ENCODE measurements around the gene HIVEP1. TPM values are rescaled to one million over a fixed set of nuclear protein-coding genes. Genes with fewer than 3 reads are reported as not detected.
"Not testable (repeated sequence)": the region's sequence is repeated elsewhere in the genome, so short reads cannot be mapped to it uniquely, and the experiment has no call there.

Gene HIVEP1
- total RNA-seq, 1 donor from 2014 or later: 27.8 TPM

DNA sequence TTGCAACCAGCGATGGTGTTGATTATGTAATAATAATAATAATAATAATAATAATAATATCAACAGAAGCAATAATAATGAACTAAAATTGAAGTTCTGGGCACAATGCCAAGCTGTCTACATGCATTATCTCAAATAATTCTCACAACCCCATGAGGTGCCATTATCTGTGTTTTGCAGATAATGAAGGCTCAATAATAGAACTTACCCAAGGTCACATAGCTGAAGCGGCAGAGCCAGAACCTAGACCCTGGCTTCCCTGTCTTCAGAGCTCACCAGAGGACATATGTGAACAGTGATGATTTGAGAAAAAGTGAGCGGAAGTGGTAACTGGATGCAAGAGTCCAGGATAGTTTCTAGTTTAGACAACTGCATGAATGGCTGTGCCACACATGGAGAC is 91.0 kb downstream of the HIVEP1 start:
- DNase-seq (ENCODE audit: extremely low spot score, unreplicated experiment): no peak
- Mint-ChIP-seq H3K9me3 (ENCODE audit: unreplicated experiment) (no peaks in the 10 kb centered on the region), H3K4me3 (ENCODE audit: unreplicated experiment) (no peak overlapping the region), H3K27ac (ENCODE audit: unreplicated experiment) (no peak overlapping the region), H3K4me1 (ENCODE audit: unreplicated experiment) (peaks cover 20% of the 10 kb centered on the region), H3K27me3 (ENCODE audit: unreplicated experiment) (no peaks in the 10 kb centered on the region), H3K36me3 (ENCODE audit: unreplicated experiment) (peaks cover 2% of the 10 kb centered on the region)
- TF ChIP-seq, protein P1, sequence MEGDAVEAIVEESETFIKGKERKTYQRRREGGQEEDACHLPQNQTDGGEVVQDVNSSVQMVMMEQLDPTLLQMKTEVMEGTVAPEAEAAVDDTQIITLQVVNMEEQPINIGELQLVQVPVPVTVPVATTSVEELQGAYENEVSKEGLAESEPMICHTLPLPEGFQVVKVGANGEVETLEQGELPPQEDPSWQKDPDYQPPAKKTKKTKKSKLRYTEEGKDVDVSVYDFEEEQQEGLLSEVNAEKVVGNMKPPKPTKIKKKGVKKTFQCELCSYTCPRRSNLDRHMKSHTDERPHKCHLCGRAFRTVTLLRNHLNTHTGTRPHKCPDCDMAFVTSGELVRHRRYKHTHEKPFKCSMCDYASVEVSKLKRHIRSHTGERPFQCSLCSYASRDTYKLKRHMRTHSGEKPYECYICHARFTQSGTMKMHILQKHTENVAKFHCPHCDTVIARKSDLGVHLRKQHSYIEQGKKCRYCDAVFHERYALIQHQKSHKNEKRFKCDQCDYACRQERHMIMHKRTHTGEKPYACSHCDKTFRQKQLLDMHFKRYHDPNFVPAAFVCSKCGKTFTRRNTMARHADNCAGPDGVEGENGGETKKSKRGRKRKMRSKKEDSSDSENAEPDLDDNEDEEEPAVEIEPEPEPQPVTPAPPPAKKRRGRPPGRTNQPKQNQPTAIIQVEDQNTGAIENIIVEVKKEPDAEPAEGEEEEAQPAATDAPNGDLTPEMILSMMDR (IDR thresholded peaks at IDR 0.05): no peak

GRCh38 chr6:12105271-12105670 is 93.2 kb downstream of the HIVEP1 start:
- H3K4me3 Mint-ChIP-seq (ENCODE audit: unreplicated experiment): no peak overlapping the region
- no peaks in the 10 kb centered on the region for H3K27me3 Mint-ChIP-seq (ENCODE audit: unreplicated experiment)
- no peak overlapping the region for H3K27ac Mint-ChIP-seq (ENCODE audit: unreplicated experiment)
- H3K4me1 Mint-ChIP-seq (ENCODE audit: unreplicated experiment): peaks cover 13% of the 10 kb centered on the region
- H3K9me3 Mint-ChIP-seq (ENCODE audit: unreplicated experiment): no peaks in the 10 kb centered on the region
- peaks cover 9% of the 10 kb centered on the region for H3K36me3 Mint-ChIP-seq (ENCODE audit: unreplicated experiment)
- TF ChIP-seq, protein P1 (IDR thresholded peaks at IDR 0.05): no peak
- no peak for DNase-seq (ENCODE audit: extremely low spot score, unreplicated experiment)

- H3K4me3 Mint-ChIP-seq (ENCODE audit: unreplicated experiment); H3K27me3 Mint-ChIP-seq (ENCODE audit: unreplicated experiment); H3K27ac Mint-ChIP-seq (ENCODE audit: unreplicated experiment); H3K9me3 Mint-ChIP-seq (ENCODE audit: unreplicated experiment); DNase-seq (ENCODE audit: extremely low spot score, unreplicated experiment): not testable (repeated sequence)
- Mint-ChIP-seq H3K4me1 (ENCODE audit: unreplicated experiment) (peaks cover 15% of the 10 kb centered on the region), H3K36me3 (ENCODE audit: unreplicated experiment) (peaks cover 13% of the 10 kb centered on the region)
Measured at GRCh38 chr6:12108376-12108775, 96.3 kb downstream of the HIVEP1 start.

GRCh38 chr6:12110523-12111362 is 98.6 kb downstream of the HIVEP1 start:
- DNase-seq (ENCODE audit: extremely low spot score, unreplicated experiment): no peak
- peaks cover 2% of the 10 kb centered on the region for H3K9me3 Mint-ChIP-seq (ENCODE audit: unreplicated experiment)
- TF ChIP-seq, protein P1 (IDR thresholded peaks at IDR 0.05): no peak
- H3K4me3 Mint-ChIP-seq (ENCODE audit: unreplicated experiment): no peak overlapping the region
- H3K4me1 Mint-ChIP-seq (ENCODE audit: unreplicated experiment): peaks cover 24% of the 10 kb centered on the region
- H3K27ac Mint-ChIP-seq (ENCODE audit: unreplicated experiment): no peak overlapping the region
- H3K27me3 Mint-ChIP-seq (ENCODE audit: unreplicated experiment): no peaks in the 10 kb centered on the region
- peaks cover 11% of the 10 kb centered on the region for H3K36me3 Mint-ChIP-seq (ENCODE audit: unreplicated experiment)

GRCh38 chr6:12111363-12111670 is 99.2 kb downstream of the HIVEP1 start:
- H3K9me3 Mint-ChIP-seq (ENCODE audit: unreplicated experiment): peaks cover 7% of the 10 kb centered on the region
- peaks cover 24% of the 10 kb centered on the region for H3K4me1 Mint-ChIP-seq (ENCODE audit: unreplicated experiment)
- peaks cover 11% of the 10 kb centered on the region for H3K36me3 Mint-ChIP-seq (ENCODE audit: unreplicated experiment)
- no peak overlapping the region for H3K4me3 Mint-ChIP-seq (ENCODE audit: unreplicated experiment)
- TF ChIP-seq, protein P1 (IDR thresholded peaks at IDR 0.05): no peak
- H3K27ac Mint-ChIP-seq (ENCODE audit: unreplicated experiment): no peak overlapping the region
- H3K27me3 Mint-ChIP-seq (ENCODE audit: unreplicated experiment): no peaks in the 10 kb centered on the region
- DNase-seq (ENCODE audit: extremely low spot score, unreplicated experiment): no peak
